Nephron (organoid): ENCODE measurements around the gene MFNG.

Experiments
- H3K27ac Mint-ChIP-seq, 3 experiments: 2 replicates each; pipeline ENCODE4 v1.8.0; 2020; ENCODE audit warnings: mixed read lengths in 3 of 3, mild to moderate bottlenecking in 2 of 3, moderate library complexity in 1 of 3
- H3K27me3 Mint-ChIP-seq: 2 replicates; pipeline ENCODE4 v1.8.0; 2021; ENCODE audit warnings: low read depth, mild to moderate bottlenecking, moderate library complexity, mixed read lengths
- H3K36me3 Mint-ChIP-seq: 2 replicates; pipeline ENCODE4 v1.8.0; 2020; ENCODE audit warnings: low read depth, mixed read lengths
- H3K4me1 Mint-ChIP-seq: 2 replicates; pipeline ENCODE4 v1.8.0; 2020; ENCODE audit warnings: mixed read lengths
- H3K4me3 Mint-ChIP-seq, 3 experiments: 2 replicates each; pipeline ENCODE4 v1.8.0; 2020; ENCODE audit warnings: mild to moderate bottlenecking in 3 of 3, mixed read lengths in 3 of 3, moderate library complexity in 2 of 3
- H3K9me3 Mint-ChIP-seq: 2 replicates; pipeline ENCODE4 v1.8.0; 2020; ENCODE audit warnings: mixed read lengths
- CTCF ChIP-seq, 3 experiments: fragments of 200-600 bp; sonication (generic); IDR thresholded peaks; one replicate each; pipeline ENCODE4 v1.5.0; 2021; ENCODE audit warnings: antibody characterized with exemption in 3 of 3; ENCODE audit not compliant: unreplicated experiment in 3 of 3

MFNG gene

GRCh38 chr22:37420686-37421467 lies 65.3 kb downstream of the MFNG start:
- H3K4me3 Mint-ChIP-seq, result peak overlapping the region; percentile 81 to 91 (median 82)
- TF ChIP-seq CTCF (IDR thresholded peaks at IDR 0.05; ENCODE audit: unreplicated experiment in 3 of 3), result no peak
- no peak overlapping the region for H3K27ac Mint-ChIP-seq
- no peaks in the 10 kb centered on the region for H3K9me3 Mint-ChIP-seq
- H3K36me3 Mint-ChIP-seq, result no peaks in the 10 kb centered on the region
- peaks cover 83% of the 10 kb centered on the region for H3K27me3 Mint-ChIP-seq
- peaks cover 30% of the 10 kb centered on the region for H3K4me1 Mint-ChIP-seq

GRCh38 chr22:37419969-37420685 lies 66.1 kb downstream of the MFNG start:
- peaks cover 25% of the 10 kb centered on the region for H3K4me1 Mint-ChIP-seq
- H3K27ac Mint-ChIP-seq, result no peak overlapping the region
- H3K4me3 Mint-ChIP-seq, result peak overlapping the region; percentile 81 to 91 (median 82)
- H3K27me3 Mint-ChIP-seq, result peaks cover 75% of the 10 kb centered on the region
- TF ChIP-seq CTCF (IDR thresholded peaks at IDR 0.05; ENCODE audit: unreplicated experiment in 3 of 3), result no peak
- H3K9me3 Mint-ChIP-seq, result no peaks in the 10 kb centered on the region
- no peaks in the 10 kb centered on the region for H3K36me3 Mint-ChIP-seq

- Mint-ChIP-seq H3K4me3 (peak overlapping the region; percentile 50 to 61 (median 60)), H3K27me3 (peaks cover 75% of the 10 kb centered on the region), H3K9me3 (no peaks in the 10 kb centered on the region), H3K27ac (no peak overlapping the region), H3K4me1 (peaks cover 25% of the 10 kb centered on the region), H3K36me3 (no peaks in the 10 kb centered on the region)
- TF ChIP-seq CTCF (IDR thresholded peaks at IDR 0.05; ENCODE audit: unreplicated experiment in 3 of 3), result no peak
These were observed 66.7 kb downstream of the MFNG start for GRCh38 chr22:37419370-37419968.
